Omental fat pad (tissue), 4 donors: ENCODE results near the gene CLC. TPM values are rescaled to one million over a fixed set of nuclear protein-coding genes. Genes with fewer than 3 reads are reported as not detected.

Experiments used
- small RNA-seq: library from RNA; depleted of rRNA; stranded (forward); fragments of <200 nt; gene quantifications from one replicate; pipeline ENCODE3, GENCODE V24; 2016
- total RNA-seq, 4 donors: library from RNA; depleted of rRNA; stranded (reverse); fragments of >200 nt; gene quantifications; one replicate each; pipeline ENCODE4 v1.1.0, GENCODE V29; 2016

CLC gene
- total RNA-seq, 4 donors from 2014 or later, result not detected

Small RNAs within 50 kb of the gene (small RNA-seq; reads per million reads assigned to genes)
- gene RPS29P27, result not detected

Other genes starting within 250 kb of the CLC start
- gene DLL3, start 239.1 kb downstream of the CLC start, total RNA-seq, result under 1 TPM in 1 of 4 donors, not detected in 3; 0.24 TPM
- not detected for gene SELENOV, start 222.9 kb downstream of the CLC start, total RNA-seq
- 1 to 10 TPM; 1.8 to 4.4 (median 2.3) TPM for gene EID2B, start 205.2 kb downstream of the CLC start, total RNA-seq
- 10 to 100 TPM in 2 of 4 donors, 1 to 10 TPM in 2; 6.2 to 13.6 (median 9.6) TPM for gene EID2, start 197.9 kb downstream of the CLC start, total RNA-seq
- not detected for gene LGALS13, start 135.5 kb downstream of the CLC start, total RNA-seq
- gene LGALS16, start 82.1 kb downstream of the CLC start, total RNA-seq, result not detected
- gene LGALS14, start 33.5 kb downstream of the CLC start, total RNA-seq, result not detected
- gene LEUTX, start 40.8 kb upstream of the CLC start, total RNA-seq, result not detected
- 1 to 10 TPM; 4.6 to 9.9 (median 5.3) TPM for gene DYRK1B, start 96.1 kb upstream of the CLC start, total RNA-seq
- 100 to 1,000 TPM; 103 to 194 (median 125) TPM for gene FBL, start 108.3 kb upstream of the CLC start, total RNA-seq
- 100 to 1,000 TPM in 1 of 4 donors, 10 to 100 TPM in 3; 12.5 to 197 (median 29.3) TPM for gene FCGBP, start 196.6 kb upstream of the CLC start, total RNA-seq
- 100 to 1,000 TPM in 1 of 4 donors, 10 to 100 TPM in 3; 52.6 to 141 (median 75.4) TPM for gene PSMC4, start 233.1 kb upstream of the CLC start, total RNA-seq